Upper lobe of left lung (tissue), 6 donors: ENCODE data around the gene ZNG1F. TPM values are rescaled to one million over a fixed set of nuclear protein-coding genes. Genes with fewer than 3 reads are reported as not detected.
"Not testable (repeated sequence)": the region's sequence is repeated elsewhere in the genome, so short reads cannot be mapped to it uniquely, and the experiment has no call there.

Experiments used
- ATAC-seq, 2 donors: fragments of 200-7000 bp; cut with Tn5 transposase; one replicate each; pipeline ENCODE4 v1.9.1; 2022; ENCODE audit warnings: mild to moderate bottlenecking in 2 of 2, moderate library complexity in 2 of 2; ENCODE audit not compliant: low FRiP score in 2 of 2
- DNase-seq, 2 donors: peaks; one replicate each; pipeline ENCODE4 v3.0.0-alpha.2; 2019 to 2020
- H3K27ac ChIP-seq, 4 donors: fragments of 200-600 bp; sonication (generic); one replicate each; pipeline ENCODE4 v1.5.1; 2016 to 2019
- H3K27me3 ChIP-seq, 4 donors: fragments of 200-600 bp; sonication (generic); one replicate each; pipeline ENCODE4 v1.5.1; 2017 to 2019
- H3K36me3 ChIP-seq, 4 donors: fragments of 200-600 bp; sonication (generic); one replicate each; pipeline ENCODE4 v1.5.1; 2016 to 2019
- H3K4me1 ChIP-seq, 4 donors: fragments of 200-600 bp; sonication (generic); one replicate each; pipeline ENCODE4 v1.5.1; 2018 to 2019
- H3K4me3 ChIP-seq, 4 donors: fragments of 200-600 bp; sonication (generic); one replicate each; pipeline ENCODE4 v1.5.1; 2017 to 2019; ENCODE audit warnings: mild to moderate bottlenecking in 2 of 4, moderate library complexity in 1 of 4
- H3K9me3 ChIP-seq, 4 donors: fragments of 200-600 bp; sonication (generic); one replicate each; pipeline ENCODE4 v1.5.1; 2018 to 2019
- WGBS, 2 donors: methylation state at CpG; one replicate each; pipeline ENCODE4 v1.1.5; 2017 to 2018; 5-methylcytosine and 5-hydroxymethylcytosine counted together
- total RNA-seq, 6 donors: library from RNA; depleted of rRNA in 4 of 6; stranded (reverse); fragments of >200 nt in 4 of 6; gene quantifications; one replicate each; pipeline versions ENCODE4 v1.1.0 to v1.2.1, GENCODE V29; 2016 to 2021
- donor health status: DM: no; HTN: no; CAD: no; lungs with moderate emphysema.
- donor health status: DM: no; HTN: yes; CAD: no; lungs with severe emphysema.

ZNG1F gene
- total RNA-seq, 6 donors from 2014 or later = 4.8 to 19.0 (median 9.1) TPM

DNA sequence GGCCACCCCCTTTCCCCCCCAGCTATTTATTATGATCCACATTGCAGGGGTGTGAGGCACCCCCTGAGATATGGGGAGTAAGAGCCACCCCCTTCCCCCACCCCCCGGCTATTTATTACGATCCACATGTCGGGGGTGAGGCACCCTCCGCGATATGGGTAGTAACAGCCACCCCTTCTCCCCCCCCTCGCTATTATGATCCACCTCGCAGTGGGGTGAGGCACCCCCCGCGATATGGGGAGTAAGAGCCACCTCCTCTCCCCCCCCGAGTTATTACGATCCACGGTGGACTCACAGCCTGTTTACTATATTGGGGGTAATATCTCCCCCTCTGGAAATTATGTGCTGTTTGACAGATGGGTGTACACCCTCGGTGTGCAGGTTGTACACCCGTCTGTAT, 75.8 kb downstream of the ZNG1F start:
- peak; percentile 28 to 46 for ATAC-seq
- WGBS, 2 donors = no CpG with 5 or more reads among the region's 14 CpGs
- not testable (repeated sequence) for H3K4me3 ChIP-seq, H3K4me1 ChIP-seq, DNase-seq, H3K27me3 ChIP-seq, H3K9me3 ChIP-seq, H3K27ac ChIP-seq, H3K36me3 ChIP-seq

DNA sequence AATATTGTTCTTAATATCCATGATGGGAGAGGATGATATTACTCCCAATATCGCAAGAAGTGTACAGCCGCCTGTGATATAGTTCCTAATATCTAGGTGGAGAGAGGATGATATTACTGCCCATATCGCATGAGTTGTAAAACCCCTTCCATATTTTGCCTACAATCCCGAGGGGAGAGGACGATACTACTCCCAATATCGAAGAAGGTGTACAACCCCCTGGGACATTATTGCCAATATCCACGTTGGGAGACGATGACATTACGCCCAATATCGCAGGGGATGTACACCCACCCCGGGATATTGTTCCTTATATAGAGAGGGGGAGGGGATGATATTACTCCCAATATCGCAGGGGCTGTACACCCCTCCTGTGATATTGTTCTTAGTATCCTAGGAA, 77.7 kb downstream of the ZNG1F start:
- 77 to 84% methylated on average over 12 of the region's 12 CpGs for WGBS, 2 donors
- ATAC-seq = not testable (repeated sequence)

DNA sequence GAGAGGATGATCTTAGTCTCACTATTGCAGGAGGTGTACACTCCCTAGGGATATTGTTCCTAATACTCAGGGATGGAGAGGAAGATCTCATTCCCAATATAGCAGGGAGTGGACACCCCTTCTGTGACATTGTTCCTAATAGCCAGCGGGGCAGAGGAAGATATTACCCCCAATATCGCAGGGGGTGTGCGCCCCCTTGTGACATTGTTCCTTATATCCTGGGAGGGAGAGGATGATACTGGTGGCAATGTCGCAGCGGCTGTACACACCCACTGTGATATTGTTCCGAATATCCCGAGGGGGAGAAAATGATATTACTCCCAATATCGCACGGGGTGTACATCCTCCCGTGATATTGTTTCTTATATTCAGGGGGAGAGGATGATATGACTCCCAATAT, 78.2 kb downstream of the ZNG1F start:
- not testable (repeated sequence) for H3K9me3 ChIP-seq, ATAC-seq, DNase-seq, H3K36me3 ChIP-seq, H3K4me1 ChIP-seq, H3K27ac ChIP-seq, H3K4me3 ChIP-seq, H3K27me3 ChIP-seq
- WGBS, 2 donors = 37 to 62% methylated on average over 10 of the region's 10 CpGs

More for the DNA sequence above, 77.7 kb downstream of the ZNG1F start:
- not testable (repeated sequence) for H3K4me1 ChIP-seq, H3K36me3 ChIP-seq, H3K27me3 ChIP-seq, H3K4me3 ChIP-seq, H3K27ac ChIP-seq, H3K9me3 ChIP-seq, DNase-seq

DNA sequence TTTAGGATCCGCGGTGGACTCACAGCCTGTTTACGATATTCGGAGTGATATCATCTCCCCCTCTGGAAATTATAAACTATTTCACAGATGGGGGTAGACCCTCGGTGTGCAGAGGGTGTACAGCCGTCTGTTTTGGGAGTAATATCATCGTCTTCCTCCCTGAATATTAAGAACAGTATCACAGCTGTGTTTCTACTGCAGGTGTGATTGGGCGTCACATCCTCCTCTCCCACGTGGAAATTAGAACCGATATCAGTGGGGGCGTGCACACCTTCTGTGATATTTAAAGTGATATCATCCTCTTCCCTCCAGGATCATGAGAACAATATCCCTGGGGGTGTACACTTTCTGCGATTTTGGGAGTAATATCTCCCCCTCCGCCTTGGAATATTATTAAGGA, 79.9 kb downstream of the ZNG1F start:
- not testable (repeated sequence) for H3K4me1 ChIP-seq, H3K4me3 ChIP-seq, H3K27ac ChIP-seq, H3K27me3 ChIP-seq, H3K9me3 ChIP-seq, DNase-seq, H3K36me3 ChIP-seq
- 25 to 45% methylated on average over 6 to 7 of the region's 13 CpGs for WGBS, 2 donors
- ATAC-seq = peak in 1 of 2 donors; percentile 41

DNA sequence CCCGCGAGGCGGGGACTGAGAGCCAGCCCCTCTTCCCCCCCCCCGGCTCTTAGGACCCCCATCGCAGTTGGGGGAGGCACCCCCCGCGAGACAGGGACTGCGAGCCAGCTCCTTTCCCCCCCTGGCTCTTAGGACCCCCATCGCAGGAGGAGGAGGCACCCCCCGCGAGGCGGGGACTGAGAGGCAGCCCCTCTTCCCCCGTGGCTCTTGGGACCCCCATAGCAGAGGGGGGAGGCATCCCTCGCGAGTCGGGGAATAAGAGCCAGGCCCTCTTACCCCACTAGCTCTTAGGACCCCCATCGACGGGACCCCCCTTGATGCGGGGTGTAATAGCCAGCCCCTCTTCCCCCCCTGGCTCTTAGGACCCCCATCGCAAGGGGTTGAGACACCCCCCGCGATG, 80.3 kb downstream of the ZNG1F start:
- peak in 1 of 2 donors; percentile 16 for ATAC-seq
- not testable (repeated sequence) for H3K27me3 ChIP-seq, H3K4me3 ChIP-seq, H3K27ac ChIP-seq, H3K36me3 ChIP-seq, H3K9me3 ChIP-seq, H3K4me1 ChIP-seq
- peak in 1 of 2 donors; percentile 54 for DNase-seq
- no CpG with 5 or more reads among the region's 22 CpGs for WGBS, 2 donors

DNA sequence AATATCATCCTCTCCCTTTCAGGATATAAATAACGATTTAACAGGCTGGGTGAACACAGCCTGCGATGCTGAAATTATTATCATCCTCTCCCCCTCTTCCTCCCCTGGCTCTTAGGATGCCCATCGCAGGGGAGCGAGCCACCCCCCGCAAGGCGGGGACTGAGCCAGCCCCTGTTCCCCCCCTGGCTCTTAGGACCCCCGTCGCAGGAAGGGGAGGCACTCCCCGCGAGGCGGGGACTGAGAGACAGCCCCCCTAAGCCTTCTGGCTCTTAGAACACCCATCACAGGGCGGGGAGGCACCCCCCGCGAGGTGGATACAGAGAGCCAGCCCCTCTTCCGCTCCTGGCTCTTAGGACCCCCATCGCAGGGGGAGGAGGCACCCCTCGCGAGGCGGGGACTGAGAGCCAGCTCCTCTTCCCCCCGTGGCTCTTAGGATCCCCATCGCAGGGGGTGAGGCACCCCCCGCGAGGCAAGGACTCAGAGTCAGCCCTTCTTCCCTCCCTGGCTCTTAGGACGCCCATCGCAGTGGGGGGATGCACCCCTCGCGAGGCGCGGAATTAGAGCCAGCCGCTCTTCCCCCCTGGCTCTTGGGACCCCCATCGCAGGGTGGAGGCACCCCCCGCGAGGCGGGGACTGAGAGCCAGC, 82.5 kb downstream of the ZNG1F start:
- 14% methylated on average over 10 of the region's 34 CpGs; no CpG with 5 or more reads in 1 of the 2 donors for whole genome bisulfite sequencing, 2 donors
- H3K4me3 ChIP-seq = not testable (repeated sequence)

DNA sequence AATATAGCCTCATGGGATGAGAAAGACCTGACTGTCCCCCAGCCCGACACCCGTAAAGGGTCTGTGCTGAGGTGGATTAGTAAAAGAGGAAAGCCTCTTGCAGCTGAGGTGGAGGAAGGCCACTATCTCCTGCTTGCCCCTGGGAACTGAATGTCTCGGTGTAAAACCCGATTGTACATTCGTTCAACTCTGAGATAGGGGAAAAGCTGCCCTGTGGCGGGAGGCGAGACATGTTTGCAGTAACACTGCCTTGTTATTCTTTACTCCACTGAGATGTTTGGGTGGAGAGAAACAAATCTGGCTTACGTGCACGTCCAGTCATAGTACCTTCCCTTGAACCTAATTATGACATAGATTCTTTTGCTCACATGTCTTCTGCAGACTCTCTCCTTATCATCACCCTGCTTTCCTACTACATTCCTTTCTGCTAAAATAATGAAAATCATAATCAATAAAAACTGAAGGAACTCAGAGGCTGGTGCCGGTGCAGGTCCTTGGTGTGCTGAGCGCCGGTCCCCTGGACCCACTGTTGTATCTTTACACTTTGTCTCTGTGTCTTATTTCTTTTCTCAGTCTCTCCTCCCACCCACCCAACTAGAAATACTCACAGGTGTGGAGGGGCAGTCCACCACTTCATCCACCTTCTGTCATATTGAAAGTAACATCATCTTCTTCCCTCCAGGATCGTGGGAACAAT, 83.4 kb downstream of the ZNG1F start:
- DNase-seq, H3K27me3 ChIP-seq, H3K9me3 ChIP-seq, H3K36me3 ChIP-seq, H3K4me3 ChIP-seq, H3K27ac ChIP-seq, H3K4me1 ChIP-seq, ATAC-seq: not testable (repeated sequence)
- 46 to 69% methylated on average over 5 to 9 of the region's 13 CpGs for WGBS, 2 donors

More for the DNA sequence above, 82.5 kb downstream of the ZNG1F start:
- not testable (repeated sequence) for H3K27ac ChIP-seq, H3K27me3 ChIP-seq, H3K4me1 ChIP-seq, H3K36me3 ChIP-seq, H3K9me3 ChIP-seq
- ATAC-seq (peak; percentile 46 to 73), DNase-seq (peak in 1 of 2 donors; percentile 49)

DNA sequence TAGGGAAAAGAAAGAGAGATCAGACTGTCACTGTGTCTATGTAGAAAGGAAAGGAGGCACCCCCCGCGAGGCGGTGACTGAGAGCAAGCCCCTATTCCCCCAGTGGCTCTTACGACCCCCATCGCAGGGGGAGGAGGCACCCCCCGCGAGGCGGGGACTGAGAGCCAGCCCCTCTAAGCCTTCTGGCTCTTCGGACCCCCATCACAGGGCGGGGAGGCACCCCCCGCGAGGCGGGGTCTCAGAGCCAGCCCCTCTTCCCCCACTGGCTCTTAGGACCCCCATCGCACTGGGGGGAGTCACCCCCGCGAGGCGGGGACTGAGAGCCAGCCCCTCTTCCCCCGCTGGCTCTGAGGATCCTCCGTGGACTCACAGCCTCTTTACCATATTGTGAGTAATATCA, 84.6 kb downstream of the ZNG1F start:
- H3K4me1 ChIP-seq, H3K36me3 ChIP-seq, H3K9me3 ChIP-seq, H3K27ac ChIP-seq, H3K4me3 ChIP-seq, H3K27me3 ChIP-seq: not testable (repeated sequence)
- DNase-seq (peak in 1 of 2 donors; percentile 56), ATAC-seq (peak; percentile 30 to 42)
- 55 to 58% methylated on average over 2 of the region's 19 CpGs for WGBS, 2 donors

DNA sequence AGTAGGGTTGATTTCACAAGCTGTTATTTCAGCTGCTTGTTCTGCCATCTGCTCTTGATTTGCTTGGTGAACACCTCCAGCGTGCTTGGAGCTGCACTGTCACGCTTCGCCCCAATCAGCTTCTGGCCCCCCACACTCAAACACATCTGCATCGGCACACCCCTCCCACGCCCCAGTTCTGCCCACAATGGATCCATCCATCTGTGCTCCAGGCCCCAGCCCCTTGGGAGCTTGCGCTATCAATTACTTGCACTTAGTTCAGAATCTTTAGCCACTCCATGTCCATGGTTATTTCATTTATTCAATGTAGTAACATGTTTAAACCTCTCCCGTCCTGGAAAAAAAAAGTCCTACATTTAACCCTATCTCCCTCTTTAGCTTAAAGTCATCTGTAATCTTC, 88.6 kb downstream of the ZNG1F start:
- H3K4me1 ChIP-seq, DNase-seq, H3K36me3 ChIP-seq, H3K9me3 ChIP-seq, H3K4me3 ChIP-seq, H3K27ac ChIP-seq, H3K27me3 ChIP-seq: not testable (repeated sequence)
- peak in 1 of 2 donors; percentile 54 for ATAC-seq
- WGBS, 2 donors = 76 to 77% methylated on average over 7 of the region's 7 CpGs

DNA sequence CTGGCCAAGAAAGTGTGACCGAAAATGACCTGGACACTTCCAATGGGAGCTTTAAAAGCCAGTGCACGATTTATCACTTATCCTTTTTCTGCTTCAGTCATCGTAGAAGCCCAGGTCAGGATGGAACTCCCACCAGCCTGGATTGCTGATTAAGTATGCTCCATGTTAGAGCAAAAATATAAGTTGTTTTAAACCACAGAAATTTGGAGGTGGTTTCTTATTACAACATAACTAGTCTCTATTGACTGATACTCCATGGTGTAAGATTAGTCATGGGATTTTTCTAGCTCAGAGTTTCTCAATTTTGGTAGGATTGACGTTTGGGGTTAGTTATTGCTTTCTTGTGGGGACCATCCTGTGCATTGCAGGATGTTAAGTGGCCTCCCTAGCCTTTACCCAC, 90.4 kb downstream of the ZNG1F start:
- H3K4me1 ChIP-seq, H3K36me3 ChIP-seq, H3K9me3 ChIP-seq, ATAC-seq, H3K27ac ChIP-seq, DNase-seq, H3K27me3 ChIP-seq, H3K4me3 ChIP-seq: not testable (repeated sequence)
- WGBS, 2 donors = 51 to 65% methylated on average over 4 of the region's 4 CpGs

DNA sequence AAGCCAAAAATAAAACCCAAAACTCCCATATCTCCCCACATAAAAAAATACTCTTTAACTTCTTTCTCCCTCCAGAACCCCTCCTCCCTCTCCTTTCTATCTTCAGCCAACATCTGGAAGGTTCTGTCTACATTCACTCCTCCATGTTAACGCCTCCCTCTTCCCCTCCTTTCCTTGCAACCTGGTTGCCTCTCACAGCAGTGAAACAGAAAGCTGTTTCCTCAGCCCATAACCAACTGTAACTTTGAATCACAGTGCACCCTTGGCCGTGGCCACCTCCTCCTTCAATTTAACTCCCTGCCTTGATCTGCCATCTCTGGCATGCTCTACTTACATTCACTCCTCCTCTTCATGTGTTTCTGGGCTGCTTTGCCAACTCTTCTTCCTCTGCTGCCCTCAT, 94.1 kb downstream of the ZNG1F start:
- H3K4me3 ChIP-seq, H3K36me3 ChIP-seq, DNase-seq, H3K4me1 ChIP-seq, H3K9me3 ChIP-seq, H3K27ac ChIP-seq, H3K27me3 ChIP-seq: not testable (repeated sequence)
- WGBS, 2 donors = 34 to 49% methylated on average over 2 of the region's 2 CpGs
- ATAC-seq = peak in 1 of 2 donors; percentile 62

DNA sequence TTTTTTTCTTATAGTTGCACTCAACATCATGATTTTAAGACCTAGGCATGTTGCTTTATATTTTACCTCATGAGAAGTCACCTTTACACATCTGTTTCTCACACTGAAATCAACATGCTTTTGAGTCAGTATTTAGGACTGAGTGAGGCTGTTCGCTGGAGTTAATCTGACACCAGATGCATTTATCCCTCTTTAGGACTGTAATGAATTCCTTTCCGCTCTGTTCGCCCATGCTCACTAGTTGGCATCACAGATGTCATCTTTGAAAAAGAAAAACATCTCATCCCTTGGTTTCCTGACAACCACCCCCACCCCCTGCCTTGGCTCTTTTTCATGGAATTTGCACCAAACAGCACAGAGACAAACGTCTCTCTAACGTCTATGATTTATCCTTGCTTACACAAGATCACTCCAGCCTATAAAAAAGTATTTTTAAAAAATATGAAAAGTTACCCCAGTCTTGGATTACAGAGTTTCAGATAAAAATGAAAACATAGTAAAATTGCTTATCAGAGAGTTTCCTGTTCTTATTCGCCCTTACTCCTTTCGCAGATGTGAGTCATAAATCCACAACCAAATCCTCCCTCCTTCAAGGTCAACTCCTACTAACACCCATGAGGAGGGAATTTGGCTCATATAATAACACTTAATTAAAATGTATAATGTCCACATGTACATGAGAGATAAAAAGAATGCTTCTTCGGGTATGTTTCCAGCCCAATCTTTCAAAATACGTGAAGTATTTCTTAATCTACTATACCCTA, 94.9 kb downstream of the ZNG1F start:
- H3K36me3 ChIP-seq, DNase-seq, H3K9me3 ChIP-seq, H3K4me1 ChIP-seq, H3K27me3 ChIP-seq, H3K4me3 ChIP-seq, H3K27ac ChIP-seq: not testable (repeated sequence)
- ATAC-seq = peak in 1 of 2 donors; percentile 7
- WGBS, 2 donors = 62 to 87% methylated on average over 3 of the region's 9 CpGs

DNA sequence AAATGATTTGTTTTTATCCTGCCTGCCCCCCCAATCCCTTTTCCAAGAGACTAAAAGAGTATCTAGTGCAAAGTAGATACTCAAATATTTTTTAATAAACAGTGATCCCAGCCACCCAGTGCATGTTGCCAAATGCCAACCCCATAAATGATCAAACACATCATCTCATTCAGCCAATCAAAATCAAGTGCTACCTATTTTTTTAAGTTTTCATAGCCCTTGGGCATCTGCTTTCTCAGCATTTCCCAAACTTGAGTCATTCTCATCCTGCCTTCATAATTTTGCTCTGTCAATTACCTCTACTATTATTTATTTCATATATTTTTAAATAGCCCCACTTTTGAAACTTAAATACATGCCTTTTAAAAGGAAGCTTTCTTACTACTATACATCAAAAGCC, 98.2 kb downstream of the ZNG1F start:
- ATAC-seq, H3K9me3 ChIP-seq, H3K36me3 ChIP-seq, H3K27me3 ChIP-seq, H3K27ac ChIP-seq, H3K4me1 ChIP-seq, H3K4me3 ChIP-seq, DNase-seq: not testable (repeated sequence)
